ENCODE data around the gene PODXL. TPM values are rescaled to one million over a fixed set of nuclear protein-coding genes. Genes with fewer than 3 reads are reported as not detected.
"Not testable (repeated sequence)": the region's sequence is repeated elsewhere in the genome, so short reads cannot be mapped to it uniquely, and the experiment has no call there.

PODXL gene
- total RNA-seq, 6 donors from 2014 or later, result 57.0 to 108 (median 96.6) TPM

- H3K4me1 ChIP-seq, result no peaks in the 10 kb centered on the region
- no peaks in the 10 kb centered on the region for H3K27me3 ChIP-seq
- no peak overlapping the region for H3K4me3 ChIP-seq
- DNase-seq (no peak), ATAC-seq (ENCODE audit: low FRiP score in 2 of 2) (no peak)
- H3K9me3 ChIP-seq, result no peaks in the 10 kb centered on the region
- no peak overlapping the region for H3K27ac ChIP-seq
- WGBS, 2 donors, result 93 to 95% methylated on average over 5 of the region's 5 CpGs
- TF ChIP-seq EP300 (IDR thresholded peaks at IDR 0.05) (no peak), POLR2A (IDR thresholded peaks at IDR 0.05) (no peak), POLR2AphosphoS5 (IDR thresholded peaks at IDR 0.05) (no peak)
- TF ChIP-seq, protein P1, sequence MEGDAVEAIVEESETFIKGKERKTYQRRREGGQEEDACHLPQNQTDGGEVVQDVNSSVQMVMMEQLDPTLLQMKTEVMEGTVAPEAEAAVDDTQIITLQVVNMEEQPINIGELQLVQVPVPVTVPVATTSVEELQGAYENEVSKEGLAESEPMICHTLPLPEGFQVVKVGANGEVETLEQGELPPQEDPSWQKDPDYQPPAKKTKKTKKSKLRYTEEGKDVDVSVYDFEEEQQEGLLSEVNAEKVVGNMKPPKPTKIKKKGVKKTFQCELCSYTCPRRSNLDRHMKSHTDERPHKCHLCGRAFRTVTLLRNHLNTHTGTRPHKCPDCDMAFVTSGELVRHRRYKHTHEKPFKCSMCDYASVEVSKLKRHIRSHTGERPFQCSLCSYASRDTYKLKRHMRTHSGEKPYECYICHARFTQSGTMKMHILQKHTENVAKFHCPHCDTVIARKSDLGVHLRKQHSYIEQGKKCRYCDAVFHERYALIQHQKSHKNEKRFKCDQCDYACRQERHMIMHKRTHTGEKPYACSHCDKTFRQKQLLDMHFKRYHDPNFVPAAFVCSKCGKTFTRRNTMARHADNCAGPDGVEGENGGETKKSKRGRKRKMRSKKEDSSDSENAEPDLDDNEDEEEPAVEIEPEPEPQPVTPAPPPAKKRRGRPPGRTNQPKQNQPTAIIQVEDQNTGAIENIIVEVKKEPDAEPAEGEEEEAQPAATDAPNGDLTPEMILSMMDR (IDR thresholded peaks at IDR 0.05), result no peak
- peaks cover 8 to 90% (median 37%) of the 10 kb centered on the region in 4 donors for H3K36me3 ChIP-seq
These were observed 88.6 kb downstream of the PODXL start for GRCh38 chr7:131467788-131468187.

DNA sequence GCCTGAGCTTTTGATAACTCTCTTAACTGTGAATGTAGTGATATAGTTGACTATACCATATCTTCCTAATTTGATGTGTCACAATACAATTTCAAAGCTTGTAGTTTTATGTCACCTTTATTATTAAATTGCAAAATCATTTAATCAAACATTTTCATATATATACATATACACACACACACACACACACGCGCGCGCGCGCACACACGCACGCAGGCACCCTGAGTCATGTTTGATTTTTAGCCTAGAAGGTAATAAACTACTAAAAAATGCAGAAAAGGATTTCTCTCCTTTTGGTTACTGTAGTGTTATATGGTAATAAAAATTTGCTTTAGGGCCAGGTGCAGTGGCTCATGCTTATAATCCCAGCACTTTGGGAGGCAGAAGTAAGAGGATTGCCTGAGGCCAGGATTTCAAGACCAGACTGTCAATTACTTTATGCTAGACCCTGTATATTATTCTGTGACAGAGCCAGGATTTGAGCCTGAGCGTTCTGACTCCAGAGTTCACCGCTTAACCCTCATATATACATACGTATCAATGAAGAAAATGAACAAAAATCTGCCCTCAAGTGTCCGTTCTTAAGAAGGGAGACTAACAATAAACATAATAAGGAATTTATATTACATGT lies 89.6 kb downstream of the PODXL start:
- DNase-seq, result peak in 1 of 2 donors; percentile 78
- TF ChIP-seq EP300 (IDR thresholded peaks at IDR 0.05), result no peak
- TF ChIP-seq, protein P1 (IDR thresholded peaks at IDR 0.05), result no peak
- no peak for TF ChIP-seq POLR2AphosphoS5 (IDR thresholded peaks at IDR 0.05)
- TF ChIP-seq POLR2A (IDR thresholded peaks at IDR 0.05), result no peak
- H3K27me3 ChIP-seq, result no peaks in the 10 kb centered on the region
- WGBS, 2 donors, result 97 to 99% methylated on average over 12 of the region's 12 CpGs
- peaks cover 8 to 80% (median 37%) of the 10 kb centered on the region in 4 donors for H3K36me3 ChIP-seq
- H3K4me3 ChIP-seq, result no peak overlapping the region
- no peak for ATAC-seq (ENCODE audit: low FRiP score in 2 of 2)
- no peaks in the 10 kb centered on the region for H3K4me1 ChIP-seq
- no peak overlapping the region for H3K27ac ChIP-seq
- H3K9me3 ChIP-seq, result no peaks in the 10 kb centered on the region

DNA sequence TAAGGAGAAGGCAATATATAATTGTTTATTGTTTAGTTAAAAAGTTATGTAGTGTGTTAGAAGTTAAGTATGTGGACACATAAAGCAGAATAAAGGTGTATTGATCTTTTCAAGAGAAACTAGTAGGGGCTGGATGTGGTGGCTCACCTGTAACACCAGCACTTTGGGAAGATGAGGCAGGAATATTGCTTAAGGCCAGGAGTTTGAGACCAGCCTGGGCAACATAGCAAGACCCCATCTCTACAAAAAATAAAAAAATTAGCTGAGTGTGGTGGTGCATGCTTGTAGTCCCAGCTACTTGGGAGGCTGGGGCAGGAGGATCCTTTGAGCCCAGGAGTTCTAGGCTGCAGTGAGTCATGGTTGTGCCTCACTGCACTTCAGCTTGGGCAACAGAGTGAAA lies 93.7 kb downstream of the PODXL start:
- not testable (repeated sequence) for H3K4me1 ChIP-seq; H3K27me3 ChIP-seq; ATAC-seq (ENCODE audit: low FRiP score in 2 of 2); H3K4me3 ChIP-seq; H3K9me3 ChIP-seq; H3K27ac ChIP-seq; DNase-seq
- H3K36me3 ChIP-seq, result peaks cover 8 to 43% (median 30%) of the 10 kb centered on the region in 4 donors

GRCh38 chr7:131462059-131462458 lies 94.4 kb downstream of the PODXL start:
- 80 to 82% methylated on average over 3 of the region's 3 CpGs for WGBS, 2 donors
- TF ChIP-seq POLR2AphosphoS5 (IDR thresholded peaks at IDR 0.05) (no peak), POLR2A (IDR thresholded peaks at IDR 0.05) (no peak), EP300 (IDR thresholded peaks at IDR 0.05) (no peak)
- TF ChIP-seq, protein P1 (IDR thresholded peaks at IDR 0.05), result no peak
- DNase-seq (no peak), ATAC-seq (ENCODE audit: low FRiP score in 2 of 2) (no peak)
- Histone ChIP-seq H3K4me1 (no peaks in the 10 kb centered on the region), H3K4me3 (no peak overlapping the region), H3K9me3 (no peaks in the 10 kb centered on the region), H3K27ac (no peak overlapping the region), H3K36me3 (peaks cover 4 to 38% (median 24%) of the 10 kb centered on the region in 4 donors), H3K27me3 (no peaks in the 10 kb centered on the region)

DNA sequence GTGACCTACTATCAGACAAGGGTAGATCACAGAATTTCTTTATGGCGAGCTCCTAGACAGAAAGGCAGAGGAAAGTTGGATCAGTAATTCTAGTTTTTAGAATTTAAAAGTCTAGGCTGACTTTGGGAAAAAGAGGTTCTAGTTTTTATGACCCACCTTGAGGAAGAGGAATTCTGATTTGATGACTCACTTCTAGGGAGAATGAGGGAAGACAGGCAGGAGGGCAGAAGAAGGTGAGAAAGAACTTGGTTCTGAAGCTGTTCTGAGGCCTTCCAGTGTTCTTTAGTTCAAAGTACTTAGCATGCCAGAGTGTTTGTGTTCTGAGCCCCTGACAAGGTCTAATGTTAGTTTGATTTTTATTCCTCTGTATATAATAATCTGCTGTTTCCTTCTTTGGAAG lies 97.2 kb downstream of the PODXL start:
- H3K4me1 ChIP-seq, result no peaks in the 10 kb centered on the region
- no peak overlapping the region for H3K4me3 ChIP-seq
- ATAC-seq (ENCODE audit: low FRiP score in 2 of 2), result no peak
- DNase-seq, result no peak
- H3K27me3 ChIP-seq, result no peaks in the 10 kb centered on the region
- no peak overlapping the region for H3K27ac ChIP-seq
- peaks cover 4 to 9% (median 8%) of the 10 kb centered on the region in 4 donors for H3K36me3 ChIP-seq
- TF ChIP-seq POLR2AphosphoS5 (IDR thresholded peaks at IDR 0.05) (no peak), EP300 (IDR thresholded peaks at IDR 0.05) (no peak), POLR2A (IDR thresholded peaks at IDR 0.05) (no peak)
- TF ChIP-seq, protein P1 (IDR thresholded peaks at IDR 0.05), result no peak
- H3K9me3 ChIP-seq, result no peaks in the 10 kb centered on the region
- WGBS, 2 donors, result 94 to 96% methylated on average over 1 of the region's 1 CpG

Measured in upper lobe of left lung (tissue), 6 donors.